HCT116 (cell line): ENCODE measurements around the gene ZFAND6. TPM values are rescaled to one million over a fixed set of nuclear protein-coding genes. Genes with fewer than 3 reads are reported as not detected.
A peak's percentile ranks its signal among the peaks of the same experiment; 100 is the strongest.

Experiments
- ATAC-seq: fragments of 200-7000 bp; cut with Tn5 transposase; 2 replicates; pipeline ENCODE4 v1.9.1; 2020; ENCODE audit warnings: mild to moderate bottlenecking, moderate library complexity
- BruUV-seq: library from RNA; stranded (reverse); fragments of 400-500 nt; replicated peaks from 2 replicates; lab custom pipeline; 2021; lab: Mats Ljungman, UMichigan
- CTCF ChIA-PET: fragments of 300-600 bp; sonication (Branson Sonifier 250); formaldehyde crosslinking; loops from one replicate; lab custom pipeline; 2021; ENCODE audit warnings: antibody characterized with exemption; lab: Charles Lee
- POLR2A ChIA-PET: fragments of 300-600, 350-600 bp; sonication (Branson Sonifier 250); formaldehyde crosslinking; loops from one replicate; lab custom pipeline; 2021; ENCODE audit warnings: antibody characterized with exemption; lab: Charles Lee
- RAD21 ChIA-PET, 2 experiments: fragments of 300-600 bp; sonication (Branson Sonifier 250); formaldehyde crosslinking; loops; one replicate each; lab custom pipeline; 2023; ENCODE audit warnings: low total read pairs in 2 of 2; ENCODE audit not compliant: uncharacterized antibody in 2 of 2, unreplicated experiment in 2 of 2, low non-redundant PET in 1 of 2; lab: Charles Lee
- DNase-seq: peaks from one replicate; pipeline ENCODE4 v3.0.0-alpha.2; 2010; ENCODE audit warnings: low read depth, low spot score
- H2AFZ ChIP-seq: fragments of 200-600 bp; shearing (Covaris generic), sonication (generic); 2 replicates; pipeline ENCODE4 v1.6.1; 2017; ENCODE audit warnings: low read depth, mixed run types, mixed read lengths, antibody characterized with exemption, low read length; ENCODE audit not compliant: poor library complexity, severe bottlenecking
- H3K27ac ChIP-seq: 2 replicates; pipeline ENCODE4 v1.5.1; 2012; ENCODE audit warnings: low read depth, low read length
- H3K27me3 ChIP-seq: fragments of 200-600 bp; sonication (generic); 2 replicates; pipeline ENCODE4 v1.6.1; 2016; ENCODE audit warnings: mixed run types, low read length, mixed read lengths; ENCODE audit not compliant: insufficient read depth
- H3K36me3 ChIP-seq, 2 experiments: fragments of 200-500 bp in 1 of 2; fragments of 200-600 bp in 1 of 2; sonication (Bioruptor generic) in 1 of 2; sonication (generic) in 1 of 2; 2 replicates each; pipeline versions ENCODE4 v1.5.1 to v1.6.1; 2014 to 2016; ENCODE audit warnings: low read length in 2 of 2, inconsistent platforms in 1 of 2, mixed read lengths in 1 of 2, mixed run types in 1 of 2; ENCODE audit not compliant: insufficient read depth in 2 of 2, control insufficient read depth in 1 of 2
- H3K4me1 ChIP-seq, 2 experiments: fragments of 200-600 bp in 1 of 2; sonication (generic) in 1 of 2; 2 replicates each; pipeline versions ENCODE4 v1.5.1 to v1.6.1; 2012 to 2017; ENCODE audit warnings: low read length in 2 of 2, inconsistent platforms in 1 of 2, mild to moderate bottlenecking in 1 of 2, mixed read lengths in 1 of 2, mixed run types in 1 of 2, moderate library complexity in 1 of 2; ENCODE audit not compliant: insufficient read depth in 2 of 2, control insufficient read depth in 1 of 2
- H3K4me2 ChIP-seq: fragments of 200-600 bp; sonication (generic); 2 replicates; pipeline ENCODE4 v1.6.1; 2017; ENCODE audit warnings: mixed run types, low read length, mixed read lengths
- H3K4me3 ChIP-seq, 2 experiments: fragments of 200-600 bp in 1 of 2; sonication (generic) in 1 of 2; replicated peaks in 1 of 2; 2 replicates each; pipeline ENCODE4 v1.5.1; 2011 to 2016; ENCODE audit warnings: low read length in 2 of 2, control low read depth in 1 of 2, low read depth in 1 of 2, mild to moderate bottlenecking in 1 of 2, mixed read lengths in 1 of 2, mixed run types in 1 of 2
- H3K79me2 ChIP-seq: fragments of 200-600 bp; sonication (generic); 2 replicates; pipeline ENCODE4 v1.6.1; 2017; ENCODE audit warnings: mild to moderate bottlenecking, mixed run types, low read length, moderate library complexity, mixed read lengths; ENCODE audit not compliant: insufficient read depth
- H3K9ac ChIP-seq: fragments of 200-600 bp; sonication (generic); 2 replicates; pipeline ENCODE4 v1.6.1; 2016; ENCODE audit warnings: low read length, mixed read lengths
- H3K9me2 ChIP-seq: fragments of 200-600 bp; sonication (generic), shearing (Covaris generic); 2 replicates; pipeline ENCODE4 v1.6.1; 2017; ENCODE audit warnings: mixed run types, mild to moderate bottlenecking, moderate library complexity; ENCODE audit not compliant: insufficient read depth
- H3K9me3 ChIP-seq, 2 experiments: fragments of 200-500 bp in 1 of 2; fragments of 200-600 bp in 1 of 2; sonication (Bioruptor generic) in 1 of 2; sonication (generic) in 1 of 2; 2 replicates each; pipeline ENCODE4 v1.6.1; 2014 to 2017; ENCODE audit warnings: low read length in 2 of 2, mixed read lengths in 2 of 2, inconsistent platforms in 1 of 2, low read depth in 1 of 2, mild to moderate bottlenecking in 1 of 2, mixed run types in 1 of 2, moderate library complexity in 1 of 2; ENCODE audit not compliant: control insufficient read depth in 1 of 2, insufficient read depth in 1 of 2
- H4K20me1 ChIP-seq: fragments of 200-600 bp; sonication (generic), shearing (Covaris generic); 2 replicates; pipeline ENCODE4 v1.6.1; 2017; ENCODE audit warnings: mixed run types, mild to moderate bottlenecking, moderate library complexity; ENCODE audit not compliant: insufficient read depth
- CTCF ChIP-seq, 3 experiments: fragments of 200-600 bp in 1 of 3; sonication (generic) in 1 of 3; IDR thresholded peaks in 2 of 3; conservative IDR thresholded peaks in 1 of 3; 2 replicates each; pipeline ENCODE4 v1.5.1; 2012 to 2017; ENCODE audit warnings: low read depth in 2 of 3, low read length in 2 of 3, antibody characterized with exemption in 1 of 3, borderline replicate concordance in 1 of 3, control low read depth in 1 of 3, mild to moderate bottlenecking in 1 of 3, mixed read lengths in 1 of 3, mixed run types in 1 of 3, moderate library complexity in 1 of 3; ENCODE audit not compliant: insufficient read depth in 1 of 3
- EZH2phosphoT487 ChIP-seq: fragments of 200-600 bp; IDR thresholded peaks from 2 replicates; pipeline ENCODE4 v1.6.1; 2018; ENCODE audit warnings: antibody characterized with exemption, borderline replicate concordance
- FOSL1 ChIP-seq: IDR thresholded peaks from 2 replicates; pipeline ENCODE4 v1.6.1; 2012; ENCODE audit warnings: low read depth
- POLR2AphosphoS5 ChIP-seq: IDR thresholded peaks from 2 replicates; pipeline ENCODE4 v1.6.1; 2011; ENCODE audit warnings: mild to moderate bottlenecking, low read depth, low read length, moderate library complexity
- REST ChIP-seq: IDR thresholded peaks from 2 replicates; pipeline ENCODE4 v1.6.1; 2012; ENCODE audit warnings: low read depth
- SIN3A ChIP-seq: IDR thresholded peaks from 2 replicates; pipeline ENCODE4 v1.6.1; 2012; ENCODE audit warnings: low read depth
- TCF7L2 ChIP-seq: IDR thresholded peaks from 2 replicates; pipeline ENCODE4 v1.7.0; 2011; ENCODE audit warnings: borderline replicate concordance, inconsistent platforms; ENCODE audit not compliant: insufficient read depth, insufficient read length; ENCODE audit errors: extremely low read depth
- YY1 ChIP-seq: IDR thresholded peaks from 2 replicates; pipeline ENCODE4 v1.6.1; 2011; ENCODE audit warnings: low read length, low read depth, moderate library complexity, mild to moderate bottlenecking; ENCODE audit not compliant: insufficient replicate concordance; ENCODE audit errors: extremely low read depth
- ZBTB33 ChIP-seq: IDR thresholded peaks from 2 replicates; pipeline ENCODE4 v1.6.1; 2011; ENCODE audit warnings: mild to moderate bottlenecking, low read length, moderate library complexity; ENCODE audit not compliant: insufficient replicate concordance; ENCODE audit errors: extremely low read depth
- intact Hi-C: fragments of 100-400 bp; cut with micrococcal nuclease; formaldehyde crosslinking; loops from 2 replicates; pipeline ENCODE4 v1.10.0; 2022
- total RNA-seq: library from RNA; stranded (reverse); gene quantifications from one replicate; pipeline ENCODE4 v1.2.1, GENCODE V29; 2021; ENCODE audit not compliant: unreplicated experiment

ZFAND6 gene
- total RNA-seq, 1 experiment from 2014 or later = 51.3 TPM

GRCh38 chr15:80141916-80142598 is 82.6 kb downstream of the ZFAND6 start:
- TF ChIP-seq POLR2AphosphoS5 (no peak), TCF7L2 (no peak), YY1 (no peak), FOSL1 (no peak)
- Histone ChIP-seq H4K20me1 (no peaks in the 10 kb centered on the region), H3K4me2 (no peak overlapping the region), H3K36me3 (no peaks in the 10 kb centered on the region), H3K9ac (no peak overlapping the region), H3K4me1 (no peaks in the 10 kb centered on the region), H3K27ac (no peak overlapping the region), H3K79me2 (no peaks in the 10 kb centered on the region), H3K4me3 (no peak overlapping the region), H2AFZ (no peak overlapping the region), H3K9me2 (no peaks in the 10 kb centered on the region), H3K27me3 (no peaks in the 10 kb centered on the region), H3K9me3 (no peaks in the 10 kb centered on the region)
- no peak for ATAC-seq
- ChIA-PET CTCF (no interaction called here), RAD21 (interaction anchor here in 1 of 2 experiments (0.6 kb wide), 1 partner anchor 10 kb away, joined by 5 read pairs; the partner anchor contains the start of gene FAH), POLR2A (no interaction called here)
- no peak for DNase-seq
- intact Hi-C loops = no loop called here
- BruUV-seq = TSS peak; percentile 22

GRCh38 chr15:80142646-80143045 is 83.2 kb downstream of the ZFAND6 start:
- H3K36me3 ChIP-seq = no peaks in the 10 kb centered on the region
- ATAC-seq = no peak
- no TSS peak for BruUV-seq
- POLR2A ChIA-PET = no interaction called here
- H3K4me3 ChIP-seq = no peak overlapping the region
- no peaks in the 10 kb centered on the region for H3K9me2 ChIP-seq
- H4K20me1 ChIP-seq = no peaks in the 10 kb centered on the region
- H3K27me3 ChIP-seq = no peaks in the 10 kb centered on the region
- H3K27ac ChIP-seq = no peak overlapping the region
- no peaks in the 10 kb centered on the region for H3K4me1 ChIP-seq
- no peak for DNase-seq
- H3K4me2 ChIP-seq = no peak overlapping the region
- no peaks in the 10 kb centered on the region for H3K79me2 ChIP-seq
- no peaks in the 10 kb centered on the region for H3K9me3 ChIP-seq
- H3K9ac ChIP-seq = no peak overlapping the region
- intact Hi-C loops = no loop called here
- CTCF ChIA-PET = no interaction called here
- RAD21 ChIA-PET = interaction anchor here in 1 of 2 experiments (0.6 kb wide), 1 partner anchor 10 kb away, joined by 5 read pairs; the partner anchor contains the start of gene FAH
- no peak overlapping the region for H2AFZ ChIP-seq
- no peak for TF ChIP-seq CTCF (IDR thresholded peaks at IDR 0.05 in 2 of 3, conservative IDR thresholded peaks at IDR 0.05 in 1 of 3; ENCODE audit: borderline replicate concordance in 1 of 3, insufficient read depth in 1 of 3, low read depth in 2 of 3, low read length in 2 of 3)
- TF ChIP-seq ZBTB33 = no peak
- no peak for TF ChIP-seq YY1
- no peak for TF ChIP-seq FOSL1
- no peak for TF ChIP-seq SIN3A
- TF ChIP-seq REST = no peak
- no peak for TF ChIP-seq EZH2phosphoT487
